ENCODE measurements around the gene CCDC201.
A peak's percentile ranks its signal among the peaks of the same experiment; 100 is the strongest.

Gene CCDC201

DNA sequence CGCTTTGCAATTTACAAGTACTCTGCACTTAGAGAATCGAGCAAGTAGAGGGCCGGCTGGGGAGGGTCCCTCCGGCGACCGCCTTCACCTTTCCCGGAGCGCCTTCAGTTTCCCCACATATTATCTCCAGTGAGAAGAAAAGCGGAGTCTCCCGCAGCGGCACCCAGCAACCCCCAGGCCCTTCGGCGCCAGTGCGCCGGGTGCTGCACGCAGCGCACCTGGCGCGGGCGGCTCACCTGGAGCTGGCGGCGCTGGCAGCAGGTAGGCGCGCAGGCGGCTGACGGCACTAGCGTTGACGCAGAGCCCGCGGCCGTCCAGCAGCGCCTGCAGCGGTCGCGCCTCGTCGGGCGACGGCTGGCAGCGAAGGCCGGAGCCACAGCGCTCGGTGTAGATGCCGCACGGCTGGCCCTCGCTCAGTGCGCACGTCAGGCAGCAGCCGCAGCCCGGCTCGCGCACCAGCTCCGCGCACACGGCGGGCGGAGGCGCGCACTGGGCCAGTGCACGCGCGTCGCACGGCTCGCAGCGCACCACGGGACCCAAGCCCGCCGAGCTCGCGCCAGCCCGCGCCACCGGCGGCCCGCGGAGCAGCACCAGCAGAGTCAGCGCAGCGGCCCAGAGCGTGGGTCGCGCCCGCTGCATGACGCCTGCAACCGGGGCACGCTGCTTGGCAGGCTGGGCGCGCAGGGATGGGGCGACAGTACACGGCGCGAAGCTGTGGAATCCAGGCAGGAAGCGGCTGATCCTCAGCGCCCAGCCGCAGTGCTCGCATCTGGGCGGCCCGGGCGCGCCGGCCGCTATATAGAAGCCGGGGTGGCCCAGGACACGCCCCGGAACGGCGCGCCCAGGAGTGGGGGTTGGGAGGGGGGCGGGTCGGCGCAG, 47.9 kb upstream of the CCDC201 start, which contains the start of gene IGFBP3:
Gene IGFBP3, minus strand, starts transcription at position 771 of the 879 bp plus-strand sequence. Its CDS starts 132 bp downstream, at position 639.
- peak; percentile 61 for ATAC-seq
- TF ChIP-seq ZNF8 (CRISPR knock-in tag; IDR thresholded peaks at IDR 0.05) (no peak), ZC3H10 (CRISPR knock-in tag; IDR thresholded peaks at IDR 0.05) (no peak), TSHZ2 (CRISPR knock-in tag; IDR thresholded peaks at IDR 0.05) (peak; percentile 75; the same call in 1 of the 2 replicates), SNAI2 (CRISPR knock-in tag; IDR thresholded peaks at IDR 0.05) (peak; percentile 88), CSDC2 (CRISPR knock-in tag; IDR thresholded peaks at IDR 0.05) (peak; percentile 96)

- TF ChIP-seq PPARA (CRISPR knock-in tag; IDR thresholded peaks at IDR 0.05; ENCODE audit: borderline replicate concordance): no peak
- TF ChIP-seq ZFP3 (CRISPR knock-in tag; IDR thresholded peaks at IDR 0.05): no peak
- TF ChIP-seq ESRRG (CRISPR knock-in tag; IDR thresholded peaks at IDR 0.05): no peak
- no peak for TF ChIP-seq GLIS3 (CRISPR knock-in tag; IDR thresholded peaks at IDR 0.05)
- peak; percentile 80 for TF ChIP-seq ZNF8 (CRISPR knock-in tag; IDR thresholded peaks at IDR 0.05)
Observed at GRCh38 chr7:45919993-45920459, 47.1 kb upstream of the CCDC201 start.

GRCh38 chr7:45919231-45919784, 46.4 kb upstream of the CCDC201 start:
- TF ChIP-seq BACH2 (CRISPR knock-in tag; IDR thresholded peaks at IDR 0.05; ENCODE audit: borderline replicate concordance): no peak
- TF ChIP-seq TCF4 (CRISPR knock-in tag; IDR thresholded peaks at IDR 0.05; ENCODE audit: borderline replicate concordance): no peak
- TF ChIP-seq PPARA (CRISPR knock-in tag; IDR thresholded peaks at IDR 0.05; ENCODE audit: borderline replicate concordance): no peak
- no peak for TF ChIP-seq ISL1 (CRISPR knock-in tag; IDR thresholded peaks at IDR 0.05)
- no peak for TF ChIP-seq ZFP30 (CRISPR knock-in tag; IDR thresholded peaks at IDR 0.05)
- no peak for ATAC-seq

More at GRCh38 chr7:45919993-45920459, 47.1 kb upstream of the CCDC201 start:
- ATAC-seq: no peak

GRCh38 chr7:45918556-45918955, 45.7 kb upstream of the CCDC201 start:
- no peak for ATAC-seq

GRCh38 chr7:45917658-45918057, 44.8 kb upstream of the CCDC201 start:
- TF ChIP-seq PATZ1 (CRISPR knock-in tag; IDR thresholded peaks at IDR 0.05; ENCODE audit: borderline replicate concordance) (no peak), GLIS3 (CRISPR knock-in tag; IDR thresholded peaks at IDR 0.05) (no peak), RARB (CRISPR knock-in tag; IDR thresholded peaks at IDR 0.05) (no peak), ISL1 (CRISPR knock-in tag; IDR thresholded peaks at IDR 0.05) (no peak), CSRNP3 (CRISPR knock-in tag; IDR thresholded peaks at IDR 0.05) (no peak)
- ATAC-seq: peak; percentile 71

More at GRCh38 chr7:45918556-45918955, 45.7 kb upstream of the CCDC201 start:
- TF ChIP-seq OSR1 (CRISPR knock-in tag; IDR thresholded peaks at IDR 0.05): no peak
- no peak for TF ChIP-seq PATZ1 (CRISPR knock-in tag; IDR thresholded peaks at IDR 0.05; ENCODE audit: borderline replicate concordance)
- TF ChIP-seq RARB (CRISPR knock-in tag; IDR thresholded peaks at IDR 0.05): no peak
- TF ChIP-seq, protein P1, sequence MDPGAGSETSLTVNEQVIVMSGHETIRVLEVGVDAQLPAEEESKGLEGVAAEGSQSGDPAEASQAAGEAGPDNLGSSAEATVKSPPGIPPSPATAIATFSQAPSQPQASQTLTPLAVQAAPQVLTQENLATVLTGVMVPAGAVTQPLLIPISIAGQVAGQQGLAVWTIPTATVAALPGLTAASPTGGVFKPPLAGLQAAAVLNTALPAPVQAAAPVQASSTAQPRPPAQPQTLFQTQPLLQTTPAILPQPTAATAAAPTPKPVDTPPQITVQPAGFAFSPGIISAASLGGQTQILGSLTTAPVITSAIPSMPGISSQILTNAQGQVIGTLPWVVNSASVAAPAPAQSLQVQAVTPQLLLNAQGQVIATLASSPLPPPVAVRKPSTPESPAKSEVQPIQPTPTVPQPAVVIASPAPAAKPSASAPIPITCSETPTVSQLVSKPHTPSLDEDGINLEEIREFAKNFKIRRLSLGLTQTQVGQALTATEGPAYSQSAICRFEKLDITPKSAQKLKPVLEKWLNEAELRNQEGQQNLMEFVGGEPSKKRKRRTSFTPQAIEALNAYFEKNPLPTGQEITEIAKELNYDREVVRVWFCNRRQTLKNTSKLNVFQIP (CRISPR knock-in tag; IDR thresholded peaks at IDR 0.05; ENCODE audit: borderline replicate concordance, low read depth): no peak
- no peak for TF ChIP-seq BACH2 (CRISPR knock-in tag; IDR thresholded peaks at IDR 0.05; ENCODE audit: borderline replicate concordance)
- no peak for TF ChIP-seq ZNF70 (CRISPR knock-in tag; IDR thresholded peaks at IDR 0.05)
